Gastroesophageal sphincter (tissue), 4 donors: ENCODE results near the gene EEF1AKMT3. TPM values are rescaled to one million over a fixed set of nuclear protein-coding genes. Genes with fewer than 3 reads are reported as not detected.

Experiments used
- ATAC-seq: fragments of 150-250 bp; one replicate; pipeline ENCODE4 v1.9.1; 2016; ENCODE audit warnings: mild to moderate bottlenecking, moderate library complexity
- H3K27ac ChIP-seq, 4 donors: fragments of 200-600 bp; sonication (generic) in 3 of 4; 1 replicate in 3 of 4; 2 replicates in 1 of 4; pipeline ENCODE4 v1.5.1; 2016 to 2019
- H3K27me3 ChIP-seq: fragments of 200-600 bp; sonication (generic); one replicate; pipeline ENCODE4 v1.5.1; 2019
- H3K36me3 ChIP-seq, 2 donors: fragments of 200-600 bp; sonication (generic); one replicate each; pipeline ENCODE4 v1.5.1; 2019; ENCODE audit warnings: control low read depth in 1 of 2
- H3K4me1 ChIP-seq, 3 donors: fragments of 200-600 bp; sonication (generic); 1 replicate in 2 of 3; 2 replicates in 1 of 3; pipeline ENCODE4 v1.5.1; 2016 to 2019; ENCODE audit warnings: control low read depth in 2 of 3
- H3K4me3 ChIP-seq, 2 donors: fragments of 200-600 bp; sonication (generic); one replicate each; pipeline ENCODE4 v1.5.1; 2019; ENCODE audit warnings: mild to moderate bottlenecking in 1 of 2, moderate library complexity in 1 of 2
- H3K9me3 ChIP-seq, 3 donors: fragments of 200-600 bp; sonication (generic); one replicate each; pipeline ENCODE4 v1.5.1; 2017 to 2019; ENCODE audit warnings: control low read depth in 2 of 3
- CTCF ChIP-seq, 4 experiments: fragments of 200-600 bp in 2 of 4; fragments of 450-650 bp in 2 of 4; sonication (generic) in 1 of 4; IDR thresholded peaks; one replicate each; pipeline ENCODE4 v1.5.1; 2017 to 2019; ENCODE audit warnings: antibody characterized with exemption in 4 of 4, mild to moderate bottlenecking in 2 of 4, moderate library complexity in 2 of 4
- EP300 ChIP-seq: sonication (generic); formaldehyde crosslinking; IDR thresholded peaks from one replicate; pipeline ENCODE4 v1.6.1; 2017; ENCODE audit warnings: antibody characterized with exemption, mild to moderate bottlenecking
- POLR2A ChIP-seq, 2 donors: fragments of 450-650 bp; IDR thresholded peaks; one replicate each; pipeline ENCODE4 v1.6.1; 2017; ENCODE audit warnings: antibody characterized with exemption in 2 of 2, mild to moderate bottlenecking in 2 of 2, moderate library complexity in 1 of 2
- POLR2AphosphoS5 ChIP-seq: sonication (generic); formaldehyde crosslinking; IDR thresholded peaks from one replicate; pipeline ENCODE4 v1.6.1; 2017; ENCODE audit warnings: antibody characterized with exemption
- WGBS, 2 donors: methylation state at CpG; one replicate each; pipeline ENCODE4 v1.1.5; 2018; ENCODE audit warnings: low coverage in 1 of 2; 5-methylcytosine and 5-hydroxymethylcytosine counted together
- small RNA-seq, 4 donors: library from RNA; depleted of rRNA; stranded (forward); fragments of <200 nt; gene quantifications; one replicate each; pipeline ENCODE3, GENCODE V24; 2016
- total RNA-seq, 4 donors: library from RNA; depleted of rRNA; stranded (reverse); fragments of >200 nt; gene quantifications; one replicate each; pipeline ENCODE4 v1.1.0, GENCODE V29; 2016

Gene EEF1AKMT3
- total RNA-seq, 4 donors from 2014 or later, result 10.8 to 19.5 (median 11.7) TPM

DNA sequence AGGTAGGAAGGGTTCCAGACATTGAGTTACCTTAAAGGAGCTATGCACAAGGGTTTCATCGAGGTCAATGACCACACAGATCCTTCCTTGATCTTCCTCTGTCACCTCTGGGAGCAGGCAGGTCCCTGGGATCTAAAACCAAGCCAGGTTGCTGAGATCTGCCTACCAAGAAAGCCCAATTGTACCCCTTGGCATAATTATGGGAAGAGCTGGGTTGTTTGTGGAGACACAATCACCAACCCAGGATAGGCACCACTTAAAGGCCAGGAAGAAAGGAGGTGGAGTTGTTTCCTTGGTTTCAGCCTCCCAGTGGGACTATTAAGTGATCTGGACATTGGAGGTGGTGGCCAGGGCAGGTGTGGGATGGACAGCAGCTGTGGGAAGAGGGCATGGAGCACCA is 54.6 kb downstream of the EEF1AKMT3 start:
- Histone ChIP-seq H3K9me3 (no peaks in the 10 kb centered on the region), H3K27ac (peak overlapping the region in 3 of 4 donors; percentile 17 to 57 (median 56)), H3K27me3 (no peaks in the 10 kb centered on the region), H3K36me3 (peaks cover 11 to 83% of the 10 kb centered on the region in 2 donors), H3K4me3 (no peak overlapping the region), H3K4me1 (peaks cover 10 to 99% (median 41%) of the 10 kb centered on the region in 3 donors)
- ATAC-seq, result no peak
- TF ChIP-seq POLR2A (IDR thresholded peaks at IDR 0.05) (no peak), EP300 (no peak), POLR2AphosphoS5 (no peak), CTCF (IDR thresholded peaks at IDR 0.05) (no peak)
- 43 to 80% methylated on average over 1 of the region's 1 CpG for WGBS, 2 donors

DNA sequence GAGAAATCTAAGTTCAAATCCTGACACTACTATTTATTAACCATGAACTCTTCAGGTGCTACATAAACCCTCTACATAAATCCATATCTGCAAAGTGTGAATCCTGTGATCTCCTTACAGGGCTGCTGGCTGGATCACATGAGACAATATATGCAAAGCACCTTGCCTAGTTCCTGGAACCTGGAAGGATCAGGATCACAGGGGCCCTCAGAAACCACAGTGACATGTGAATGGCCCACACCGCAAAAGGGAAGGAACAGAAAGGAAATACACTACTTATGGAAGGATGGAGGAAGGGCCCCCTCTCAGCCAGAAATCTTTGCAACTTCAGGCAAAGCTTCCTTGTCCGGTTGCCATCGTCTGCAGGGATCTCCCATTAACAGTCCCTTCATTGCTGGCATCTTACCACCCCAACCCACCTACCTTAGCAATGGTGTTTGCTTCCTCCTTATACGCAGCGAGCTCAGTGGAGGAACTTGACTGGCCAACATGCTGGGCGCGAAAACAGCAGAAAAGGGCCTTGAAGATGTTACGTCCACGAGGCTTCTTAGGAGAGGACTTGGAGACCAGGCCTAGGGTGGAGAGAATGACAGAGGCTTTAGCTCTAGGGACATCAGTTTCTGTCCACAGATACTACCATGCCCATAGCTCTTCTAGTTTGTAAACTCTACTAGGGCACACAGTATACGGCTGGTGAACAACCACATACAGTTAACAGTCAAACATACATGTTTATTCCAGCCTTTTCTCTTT is 56.8 kb downstream of the EEF1AKMT3 start:
- no peak for ATAC-seq
- no peaks in the 10 kb centered on the region for H3K27me3 ChIP-seq
- TF ChIP-seq CTCF (IDR thresholded peaks at IDR 0.05) (no peak), POLR2A (IDR thresholded peaks at IDR 0.05) (no peak), EP300 (no peak), POLR2AphosphoS5 (no peak)
- H3K4me1 ChIP-seq, result peaks cover 23 to 99% (median 51%) of the 10 kb centered on the region in 3 donors
- no peaks in the 10 kb centered on the region for H3K9me3 ChIP-seq
- no peak overlapping the region for H3K4me3 ChIP-seq
- 18 to 34% methylated on average over 5 to 6 of the region's 10 CpGs for WGBS, 2 donors
- peaks cover 11 to 61% of the 10 kb centered on the region in 2 donors for H3K36me3 ChIP-seq
- peak overlapping the region in 3 of 4 donors; percentile 7 to 97 (median 72) for H3K27ac ChIP-seq

DNA sequence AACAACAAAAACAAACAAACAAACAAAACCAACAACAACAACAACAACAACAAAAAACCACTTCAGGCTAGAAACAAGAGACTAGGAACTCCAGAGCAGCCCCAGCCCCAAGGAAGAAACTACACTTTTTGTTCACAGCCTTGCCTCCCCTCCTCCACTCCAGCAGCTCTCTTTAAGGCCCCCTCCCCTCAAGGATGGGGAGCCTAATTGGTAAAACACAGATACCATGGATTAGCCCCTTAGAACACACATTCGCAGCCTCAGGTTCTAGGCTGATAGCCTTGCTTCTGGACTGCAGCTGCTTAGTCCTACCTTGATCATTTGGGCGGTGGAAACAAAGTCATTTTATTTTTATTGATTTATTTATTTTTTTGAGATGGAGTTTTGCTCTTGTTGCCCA is 58.0 kb downstream of the EEF1AKMT3 start:
- H3K9me3 ChIP-seq, result no peaks in the 10 kb centered on the region
- H3K36me3 ChIP-seq, result peaks cover 8 to 49% of the 10 kb centered on the region in 2 donors
- WGBS, 2 donors, result 61 to 82% methylated on average over 2 of the region's 2 CpGs
- no peak for TF ChIP-seq CTCF (IDR thresholded peaks at IDR 0.05)
- peaks cover 31 to 100% (median 63%) of the 10 kb centered on the region in 3 donors for H3K4me1 ChIP-seq
- no peaks in the 10 kb centered on the region for H3K27me3 ChIP-seq
- no peak overlapping the region for H3K4me3 ChIP-seq
- no peak for ATAC-seq
- H3K27ac ChIP-seq, result peak overlapping the region in 2 of 4 donors; percentile 72 to 97

Small RNA genes lying within 50 kb of the gene (small RNA-seq; reads per million reads assigned to genes)
- gene MIR26A2, result 3.6 to 13.1 (median 6.4) reads per million in 4 donors
- 0 reads per million in 4 donors for gene RNU6-1083P

Other genes with a start within 250 kb of the EEF1AKMT3 start
- gene MBD6, start 249.8 kb upstream of the EEF1AKMT3 start, total RNA-seq, result 10 to 100 TPM in 3 of 4 donors, 1 to 10 TPM in 1; 8.9 to 22.6 (median 19.7) TPM
- gene DCTN2, start 225.4 kb upstream of the EEF1AKMT3 start, total RNA-seq, result 100 to 1,000 TPM; 138 to 204 (median 182) TPM
- 1 to 10 TPM in 3 of 4 donors, under 1 TPM in 1; 0.89 to 4.7 (median 1.6) TPM for gene KIF5A, start 222.6 kb upstream of the EEF1AKMT3 start, total RNA-seq
- gene PIP4K2C, start 181.4 kb upstream of the EEF1AKMT3 start, total RNA-seq, result 10 to 100 TPM; 21.7 to 38.7 (median 33.1) TPM
- gene DTX3, start 167.8 kb upstream of the EEF1AKMT3 start, total RNA-seq, result 10 to 100 TPM; 34.6 to 70.2 (median 53.2) TPM
- 100 to 1,000 TPM; 116 to 140 (median 128) TPM for gene ARHGEF25, start 161.2 kb upstream of the EEF1AKMT3 start, total RNA-seq
- 10 to 100 TPM in 1 of 4 donors, 1 to 10 TPM in 3; 2.3 to 10.1 (median 5.0) TPM for gene B4GALNT1, start 139.4 kb upstream of the EEF1AKMT3 start, total RNA-seq
- gene OS9, start 78.5 kb upstream of the EEF1AKMT3 start, total RNA-seq, result 100 to 1,000 TPM; 161 to 235 (median 186) TPM
- gene AGAP2, start 33.9 kb upstream of the EEF1AKMT3 start, total RNA-seq, result 1 to 10 TPM; 1.6 to 4.2 (median 3.3) TPM
- 10 to 100 TPM; 47.0 to 75.8 (median 53.2) TPM for gene TSPAN31, start 27.6 kb upstream of the EEF1AKMT3 start, total RNA-seq
- 100 to 1,000 TPM in 2 of 4 donors, 10 to 100 TPM in 2; 56.7 to 107 (median 101) TPM for gene CDK4, start 20.3 kb upstream of the EEF1AKMT3 start, total RNA-seq
- 10 to 100 TPM in 1 of 4 donors, 1 to 10 TPM in 3; 3.4 to 11.1 (median 7.9) TPM for gene MARCHF9, start 17.5 kb upstream of the EEF1AKMT3 start, total RNA-seq
- gene CYP27B1, start 5.5 kb upstream of the EEF1AKMT3 start, total RNA-seq, result under 1 TPM in 3 of 4 donors, not detected in 1; 0.27 to 0.57 (median 0.31) TPM
- gene METTL1, start 509 bp upstream of the EEF1AKMT3 start, total RNA-seq, result 10 to 100 TPM in 1 of 4 donors, 1 to 10 TPM in 3; 4.8 to 11.0 (median 7.8) TPM
- 10 to 100 TPM; 26.4 to 30.9 (median 29.1) TPM for gene TSFM, start 10.2 kb downstream of the EEF1AKMT3 start, total RNA-seq
- 1 to 10 TPM; 1.4 to 9.3 (median 2.3) TPM for gene AVIL, start 46.1 kb downstream of the EEF1AKMT3 start, total RNA-seq
- gene CTDSP2, start 74.1 kb downstream of the EEF1AKMT3 start, total RNA-seq, result 100 to 1,000 TPM; 151 to 190 (median 170) TPM
- gene ATP23, start 169.0 kb downstream of the EEF1AKMT3 start, total RNA-seq, result 10 to 100 TPM in 3 of 4 donors, 1 to 10 TPM in 1; 7.2 to 24.4 (median 14.7) TPM